Pancreas (tissue), 10 donors: ENCODE results near the gene GPC5. TPM values are rescaled to one million over a fixed set of nuclear protein-coding genes. Genes with fewer than 3 reads are reported as not detected.
A peak's percentile ranks its signal among the peaks of the same experiment; 100 is the strongest.

Experiments
- ATAC-seq, 4 donors: fragments of 200-7000 bp; cut with Tn5 transposase; one replicate each; pipeline versions ENCODE4 v1.8.0 to v1.9.1; 2020; ENCODE audit warnings: mild to moderate bottlenecking in 4 of 4, moderate library complexity in 4 of 4
- DNase-seq, 6 donors: peaks; one replicate each; pipeline ENCODE4 v3.0.0-alpha.2; 2020
- FAIRE-seq: peaks from 2 replicates; lab custom pipeline; 2012; peaks lifted over from hg19 to GRCh38; lab: Jason Lieb, UNC
- H3K27ac ChIP-seq, 4 donors: fragments of 200-600 bp; sonication (generic); 1 replicate in 3 of 4; 2 replicates in 1 of 4; pipeline versions ENCODE4 v1.5.0 to v1.8.0; 2020
- H3K27me3 ChIP-seq, 4 donors: fragments of 200-600 bp; one replicate each; pipeline ENCODE4 v1.8.0; 2021
- H3K36me3 ChIP-seq, 3 donors: fragments of 200-600 bp; sonication (generic) in 1 of 3; one replicate each; pipeline versions ENCODE4 v1.5.0 to v1.8.0; 2020 to 2021
- H3K4me1 ChIP-seq, 3 donors: fragments of 200-600 bp; one replicate each; pipeline ENCODE4 v1.8.0; 2021
- H3K4me3 ChIP-seq, 4 donors: fragments of 200-600 bp; sonication (generic) in 2 of 4; one replicate each; pipeline versions ENCODE4 v1.5.0 to v1.8.0; 2020 to 2021
- H3K9me3 ChIP-seq, 4 donors: fragments of 200-600 bp; one replicate each; pipeline ENCODE4 v1.8.0; 2021
- CTCF ChIP-seq, 4 donors: fragments of 200-600 bp; sonication (generic) in 3 of 4; IDR thresholded peaks; one replicate each; pipeline versions ENCODE4 v1.5.0 to v1.8.0; 2021; ENCODE audit warnings: antibody characterized with exemption in 4 of 4
- WGBS, 2 donors: extraction: QIAGEN DNeasy Blood & Tissue Kit; methylation state at CpG; one replicate each; pipeline ENCODE4 v1.1.7; 2013; 5-methylcytosine and 5-hydroxymethylcytosine counted together
- intact Hi-C, 3 donors: fragments of 100-400 bp; cut with DNase I; formaldehyde crosslinking; loops; one replicate each; pipeline versions ENCODE4 v1.11.1 to v1.14.2; 2022
- polyA plus RNA-seq, 2 donors: library from polyadenylated mRNA; stranded (reverse); fragments of 200-250 nt; gene quantifications; one replicate each; pipeline ENCODE4 v1.2.3, GENCODE V29; 2013
- total RNA-seq, 6 donors: library from RNA; stranded (reverse); fragmentation: NEBNext Ultra II Directional in 4 of 6; extraction: Animal tissue kit (Norgen Biotek cat#: 25700) in 4 of 6; gene quantifications; one replicate each; pipeline versions ENCODE4 v1.2.1 to v1.2.4, GENCODE V29; 2021 to 2023
- donor health status: healthy with polysubstance abuse.
- donor health status: DM: no; HTN: no; CAD: no; lungs with moderate emphysema.
- donor health status: DM: no; HTN: no; CAD: no.
- donor health status: control.
- donor health status: control.
- donor health status: Bipolar disorder and iron deficiency.
- donor health status: DM: yes; HTN: yes; CAD: no.
- donor health status: DM: no; HTN: no; CAD: no.
- donor health status: DM: no; HTN: no; CAD: no.
- donor health status: DM: yes; HTN: yes; CAD: no.

GPC5 gene
- total and polyA plus RNA-seq, 8 donors: 0.12 to 0.35 (median 0.35) TPM; not detected in 5

- Histone ChIP-seq H3K4me3 (no peak overlapping the region), H3K36me3 (no peaks in the 10 kb centered on the region), H3K4me1 (no peaks in the 10 kb centered on the region), H3K27me3 (no peaks in the 10 kb centered on the region), H3K27ac (no peak overlapping the region), H3K9me3 (no peaks in the 10 kb centered on the region)
- intact Hi-C loops: no loop called here
- no peak for DNase-seq
- no peak for TF ChIP-seq CTCF (IDR thresholded peaks at IDR 0.05)
- ATAC-seq: no peak
- no peak for FAIRE-seq
These were observed 857.1 kb downstream of the GPC5 start for GRCh38 chr13:92255526-92255925.

- no peaks in the 10 kb centered on the region for H3K27me3 ChIP-seq
- H3K36me3 ChIP-seq: no peaks in the 10 kb centered on the region
- DNase-seq (no peak), FAIRE-seq (no peak), ATAC-seq (no peak)
- TF ChIP-seq CTCF (IDR thresholded peaks at IDR 0.05): no peak
- WGBS, 2 donors: 70 to 78% methylated on average over 4 of the region's 4 CpGs
- H3K9me3 ChIP-seq: no peaks in the 10 kb centered on the region
- no peak overlapping the region for H3K4me3 ChIP-seq
- H3K27ac ChIP-seq: no peak overlapping the region
- no peaks in the 10 kb centered on the region for H3K4me1 ChIP-seq
- intact Hi-C loops: no loop called here
These were observed 857.8 kb downstream of the GPC5 start for GRCh38 chr13:92256211-92256610.

- 45 to 46% methylated on average over 1 of the region's 1 CpG for WGBS, 2 donors
- H3K36me3 ChIP-seq: no peaks in the 10 kb centered on the region
- no peak for FAIRE-seq
- no peak for TF ChIP-seq CTCF (IDR thresholded peaks at IDR 0.05)
- H3K27ac ChIP-seq: no peak overlapping the region
- DNase-seq: no peak
- no peaks in the 10 kb centered on the region for H3K9me3 ChIP-seq
- no peaks in the 10 kb centered on the region for H3K27me3 ChIP-seq
- no peak for ATAC-seq
- intact Hi-C loops: no loop called here
- no peak overlapping the region for H3K4me3 ChIP-seq
- no peaks in the 10 kb centered on the region for H3K4me1 ChIP-seq
These were observed 860.6 kb downstream of the GPC5 start for GRCh38 chr13:92259046-92259445.

GRCh38 chr13:92259523-92259922, 861.1 kb downstream of the GPC5 start:
- FAIRE-seq: no peak
- ATAC-seq: no peak
- Histone ChIP-seq H3K27me3 (no peaks in the 10 kb centered on the region), H3K4me1 (no peaks in the 10 kb centered on the region), H3K27ac (no peak overlapping the region), H3K9me3 (no peaks in the 10 kb centered on the region), H3K4me3 (no peak overlapping the region), H3K36me3 (no peaks in the 10 kb centered on the region)
- no peak for TF ChIP-seq CTCF (IDR thresholded peaks at IDR 0.05)
- no peak for DNase-seq
- WGBS, 2 donors: 56 to 59% methylated on average over 1 of the region's 1 CpG
- intact Hi-C loops: no loop called here

- Histone ChIP-seq H3K27ac (no peak overlapping the region), H3K27me3 (no peaks in the 10 kb centered on the region), H3K9me3 (no peaks in the 10 kb centered on the region), H3K36me3 (no peaks in the 10 kb centered on the region), H3K4me1 (no peaks in the 10 kb centered on the region), H3K4me3 (no peak overlapping the region)
- no peak for ATAC-seq
- DNase-seq: peak in 1 of 6 donors; percentile 13
- intact Hi-C loops: no loop called here
- 56 to 78% methylated on average over 6 of the region's 6 CpGs for WGBS, 2 donors
- FAIRE-seq: no peak
- TF ChIP-seq CTCF (IDR thresholded peaks at IDR 0.05): no peak
These were observed 861.9 kb downstream of the GPC5 start for GRCh38 chr13:92260363-92260762.
